ENCODE measurements around the gene DDT.

GRCh38 chr22:24011735-24012068 is 37.5 kb upstream of the DDT start:
- TF ChIP-seq CTCF (IDR thresholded peaks at IDR 0.05) (no peak), POLR2AphosphoS5 (IDR thresholded peaks at IDR 0.05; ENCODE audit: low read depth, low read length) (no peak), SIN3A (IDR thresholded peaks at IDR 0.05; ENCODE audit: borderline replicate concordance, insufficient read depth, low read depth, low read length) (no peak), TCF7L2 (IDR thresholded peaks at IDR 0.05; ENCODE audit: low read depth, low read length) (no peak)
- TF ChIP-seq, protein P1, sequence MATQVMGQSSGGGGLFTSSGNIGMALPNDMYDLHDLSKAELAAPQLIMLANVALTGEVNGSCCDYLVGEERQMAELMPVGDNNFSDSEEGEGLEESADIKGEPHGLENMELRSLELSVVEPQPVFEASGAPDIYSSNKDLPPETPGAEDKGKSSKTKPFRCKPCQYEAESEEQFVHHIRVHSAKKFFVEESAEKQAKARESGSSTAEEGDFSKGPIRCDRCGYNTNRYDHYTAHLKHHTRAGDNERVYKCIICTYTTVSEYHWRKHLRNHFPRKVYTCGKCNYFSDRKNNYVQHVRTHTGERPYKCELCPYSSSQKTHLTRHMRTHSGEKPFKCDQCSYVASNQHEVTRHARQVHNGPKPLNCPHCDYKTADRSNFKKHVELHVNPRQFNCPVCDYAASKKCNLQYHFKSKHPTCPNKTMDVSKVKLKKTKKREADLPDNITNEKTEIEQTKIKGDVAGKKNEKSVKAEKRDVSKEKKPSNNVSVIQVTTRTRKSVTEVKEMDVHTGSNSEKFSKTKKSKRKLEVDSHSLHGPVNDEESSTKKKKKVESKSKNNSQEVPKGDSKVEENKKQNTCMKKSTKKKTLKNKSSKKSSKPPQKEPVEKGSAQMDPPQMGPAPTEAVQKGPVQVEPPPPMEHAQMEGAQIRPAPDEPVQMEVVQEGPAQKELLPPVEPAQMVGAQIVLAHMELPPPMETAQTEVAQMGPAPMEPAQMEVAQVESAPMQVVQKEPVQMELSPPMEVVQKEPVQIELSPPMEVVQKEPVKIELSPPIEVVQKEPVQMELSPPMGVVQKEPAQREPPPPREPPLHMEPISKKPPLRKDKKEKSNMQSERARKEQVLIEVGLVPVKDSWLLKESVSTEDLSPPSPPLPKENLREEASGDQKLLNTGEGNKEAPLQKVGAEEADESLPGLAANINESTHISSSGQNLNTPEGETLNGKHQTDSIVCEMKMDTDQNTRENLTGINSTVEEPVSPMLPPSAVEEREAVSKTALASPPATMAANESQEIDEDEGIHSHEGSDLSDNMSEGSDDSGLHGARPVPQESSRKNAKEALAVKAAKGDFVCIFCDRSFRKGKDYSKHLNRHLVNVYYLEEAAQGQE (IDR thresholded peaks at IDR 0.05; ENCODE audit: insufficient read depth in 1 of 2, low read depth in 2 of 2, low read length in 1 of 2), result no peak
